HCT116 (cell line): Measurements from ENCODE around the gene TEAD3. TPM values are rescaled to one million over a fixed set of nuclear protein-coding genes. Genes with fewer than 3 reads are reported as not detected.

Source experiments
- ATAC-seq: fragments of 200-7000 bp; cut with Tn5 transposase; 2 replicates; pipeline ENCODE4 v1.9.1; 2020; ENCODE audit warnings: mild to moderate bottlenecking, moderate library complexity
- BruUV-seq: library from RNA; stranded (reverse); fragments of 400-500 nt; replicated peaks from 2 replicates; lab custom pipeline; 2021; lab: Mats Ljungman, UMichigan
- CTCF ChIA-PET: fragments of 300-600 bp; sonication (Branson Sonifier 250); formaldehyde crosslinking; loops from one replicate; lab custom pipeline; 2021; ENCODE audit warnings: antibody characterized with exemption; lab: Charles Lee
- POLR2A ChIA-PET: fragments of 300-600, 350-600 bp; sonication (Branson Sonifier 250); formaldehyde crosslinking; loops from one replicate; lab custom pipeline; 2021; ENCODE audit warnings: antibody characterized with exemption; lab: Charles Lee
- RAD21 ChIA-PET, 2 experiments: fragments of 300-600 bp; sonication (Branson Sonifier 250); formaldehyde crosslinking; loops; one replicate each; lab custom pipeline; 2023; ENCODE audit warnings: low total read pairs in 2 of 2; ENCODE audit not compliant: uncharacterized antibody in 2 of 2, unreplicated experiment in 2 of 2, low non-redundant PET in 1 of 2; lab: Charles Lee
- DNase-seq: peaks from one replicate; pipeline ENCODE4 v3.0.0-alpha.2; 2010; ENCODE audit warnings: low read depth, low spot score
- H2AFZ ChIP-seq: fragments of 200-600 bp; shearing (Covaris generic), sonication (generic); 2 replicates; pipeline ENCODE4 v1.6.1; 2017; ENCODE audit warnings: low read depth, mixed run types, mixed read lengths, antibody characterized with exemption, low read length; ENCODE audit not compliant: poor library complexity, severe bottlenecking
- H3K27ac ChIP-seq: 2 replicates; pipeline ENCODE4 v1.5.1; 2012; ENCODE audit warnings: low read depth, low read length
- H3K27me3 ChIP-seq: fragments of 200-600 bp; sonication (generic); 2 replicates; pipeline ENCODE4 v1.6.1; 2016; ENCODE audit warnings: mixed run types, low read length, mixed read lengths; ENCODE audit not compliant: insufficient read depth
- H3K36me3 ChIP-seq, 2 experiments: fragments of 200-500 bp in 1 of 2; fragments of 200-600 bp in 1 of 2; sonication (Bioruptor generic) in 1 of 2; sonication (generic) in 1 of 2; 2 replicates each; pipeline versions ENCODE4 v1.5.1 to v1.6.1; 2014 to 2016; ENCODE audit warnings: low read length in 2 of 2, inconsistent platforms in 1 of 2, mixed read lengths in 1 of 2, mixed run types in 1 of 2; ENCODE audit not compliant: insufficient read depth in 2 of 2, control insufficient read depth in 1 of 2
- H3K4me1 ChIP-seq, 2 experiments: fragments of 200-600 bp in 1 of 2; sonication (generic) in 1 of 2; 2 replicates each; pipeline versions ENCODE4 v1.5.1 to v1.6.1; 2012 to 2017; ENCODE audit warnings: low read length in 2 of 2, inconsistent platforms in 1 of 2, mild to moderate bottlenecking in 1 of 2, mixed read lengths in 1 of 2, mixed run types in 1 of 2, moderate library complexity in 1 of 2; ENCODE audit not compliant: insufficient read depth in 2 of 2, control insufficient read depth in 1 of 2
- H3K4me2 ChIP-seq: fragments of 200-600 bp; sonication (generic); 2 replicates; pipeline ENCODE4 v1.6.1; 2017; ENCODE audit warnings: mixed run types, low read length, mixed read lengths
- H3K4me3 ChIP-seq, 2 experiments: fragments of 200-600 bp in 1 of 2; sonication (generic) in 1 of 2; replicated peaks in 1 of 2; 2 replicates each; pipeline ENCODE4 v1.5.1; 2011 to 2016; ENCODE audit warnings: low read length in 2 of 2, control low read depth in 1 of 2, low read depth in 1 of 2, mild to moderate bottlenecking in 1 of 2, mixed read lengths in 1 of 2, mixed run types in 1 of 2
- H3K79me2 ChIP-seq: fragments of 200-600 bp; sonication (generic); 2 replicates; pipeline ENCODE4 v1.6.1; 2017; ENCODE audit warnings: mild to moderate bottlenecking, mixed run types, low read length, moderate library complexity, mixed read lengths; ENCODE audit not compliant: insufficient read depth
- H3K9ac ChIP-seq: fragments of 200-600 bp; sonication (generic); 2 replicates; pipeline ENCODE4 v1.6.1; 2016; ENCODE audit warnings: low read length, mixed read lengths
- H3K9me2 ChIP-seq: fragments of 200-600 bp; sonication (generic), shearing (Covaris generic); 2 replicates; pipeline ENCODE4 v1.6.1; 2017; ENCODE audit warnings: mixed run types, mild to moderate bottlenecking, moderate library complexity; ENCODE audit not compliant: insufficient read depth
- H3K9me3 ChIP-seq, 2 experiments: fragments of 200-500 bp in 1 of 2; fragments of 200-600 bp in 1 of 2; sonication (Bioruptor generic) in 1 of 2; sonication (generic) in 1 of 2; 2 replicates each; pipeline ENCODE4 v1.6.1; 2014 to 2017; ENCODE audit warnings: low read length in 2 of 2, mixed read lengths in 2 of 2, inconsistent platforms in 1 of 2, low read depth in 1 of 2, mild to moderate bottlenecking in 1 of 2, mixed run types in 1 of 2, moderate library complexity in 1 of 2; ENCODE audit not compliant: control insufficient read depth in 1 of 2, insufficient read depth in 1 of 2
- H4K20me1 ChIP-seq: fragments of 200-600 bp; sonication (generic), shearing (Covaris generic); 2 replicates; pipeline ENCODE4 v1.6.1; 2017; ENCODE audit warnings: mixed run types, mild to moderate bottlenecking, moderate library complexity; ENCODE audit not compliant: insufficient read depth
- ATF3 ChIP-seq: IDR thresholded peaks from 2 replicates; pipeline ENCODE4 v1.6.1; 2012
- CEBPB ChIP-seq: IDR thresholded peaks from 2 replicates; pipeline ENCODE4 v1.6.1; 2012; ENCODE audit warnings: low read depth
- CTCF ChIP-seq, 3 experiments: fragments of 200-600 bp in 1 of 3; sonication (generic) in 1 of 3; IDR thresholded peaks in 2 of 3; conservative IDR thresholded peaks in 1 of 3; 2 replicates each; pipeline ENCODE4 v1.5.1; 2012 to 2017; ENCODE audit warnings: low read depth in 2 of 3, low read length in 2 of 3, antibody characterized with exemption in 1 of 3, borderline replicate concordance in 1 of 3, control low read depth in 1 of 3, mild to moderate bottlenecking in 1 of 3, mixed read lengths in 1 of 3, mixed run types in 1 of 3, moderate library complexity in 1 of 3; ENCODE audit not compliant: insufficient read depth in 1 of 3
- ELF1 ChIP-seq: IDR thresholded peaks from 2 replicates; pipeline ENCODE4 v1.6.1; 2012; ENCODE audit warnings: low read depth, borderline replicate concordance
- EZH2phosphoT487 ChIP-seq: fragments of 200-600 bp; IDR thresholded peaks from 2 replicates; pipeline ENCODE4 v1.6.1; 2018; ENCODE audit warnings: antibody characterized with exemption, borderline replicate concordance
- FOSL1 ChIP-seq: IDR thresholded peaks from 2 replicates; pipeline ENCODE4 v1.6.1; 2012; ENCODE audit warnings: low read depth
- JUND ChIP-seq: IDR thresholded peaks from 2 replicates; pipeline ENCODE4 v1.6.1; 2012
- MAX ChIP-seq: IDR thresholded peaks from 2 replicates; pipeline ENCODE4 v1.6.1; 2012
- RAD21 ChIP-seq: IDR thresholded peaks from 2 replicates; pipeline ENCODE4 v1.6.1; 2012; ENCODE audit warnings: low read depth, mild to moderate bottlenecking
- REST ChIP-seq: IDR thresholded peaks from 2 replicates; pipeline ENCODE4 v1.6.1; 2012; ENCODE audit warnings: low read depth
- SRF ChIP-seq: IDR thresholded peaks from 2 replicates; pipeline ENCODE4 v1.6.1; 2012; ENCODE audit warnings: low read depth
- YY1 ChIP-seq: IDR thresholded peaks from 2 replicates; pipeline ENCODE4 v1.6.1; 2011; ENCODE audit warnings: low read length, low read depth, moderate library complexity, mild to moderate bottlenecking; ENCODE audit not compliant: insufficient replicate concordance; ENCODE audit errors: extremely low read depth
- intact Hi-C: fragments of 100-400 bp; cut with micrococcal nuclease; formaldehyde crosslinking; loops from 2 replicates; pipeline ENCODE4 v1.10.0; 2022
- total RNA-seq: library from RNA; stranded (reverse); gene quantifications from one replicate; pipeline ENCODE4 v1.2.1, GENCODE V29; 2021; ENCODE audit not compliant: unreplicated experiment

Gene TEAD3
- total RNA-seq, 1 experiment from 2014 or later, result 21.8 TPM

GRCh38 chr6:35449287-35449881 lies 47.5 kb downstream of the TEAD3 start:
- POLR2A ChIA-PET, result interaction anchor here (0.6 to 1.5 kb wide), 3 partner anchors 23 to 108 kb away, joined by 3 to 17 read pairs (median 4); partner anchors contain the start of gene PPARD
- H3K9me2 ChIP-seq, result no peaks in the 10 kb centered on the region
- no peak overlapping the region for H3K9ac ChIP-seq
- RAD21 ChIA-PET, result interaction anchor here (0.6 to 1.6 kb wide), 9 partner anchors 73 to 154 kb away, joined by 3 to 30 read pairs (median 4); partner anchors contain the start of genes PPARD (in 2 of the 2) and DEF6 (in 1 of the 2)
- peak overlapping the region; percentile 30 for H3K4me2 ChIP-seq
- H3K79me2 ChIP-seq, result no peaks in the 10 kb centered on the region
- no peaks in the 10 kb centered on the region for H4K20me1 ChIP-seq
- TF ChIP-seq CEBPB (no peak), CTCF (IDR thresholded peaks at IDR 0.05 in 2 of 3, conservative IDR thresholded peaks at IDR 0.05 in 1 of 3; ENCODE audit: borderline replicate concordance in 1 of 3, insufficient read depth in 1 of 3, low read depth in 2 of 3, low read length in 2 of 3) (peak; percentile 61 to 96 (median 66)), RAD21 (peak; percentile 98)
- peaks cover 13 to 28% of the 10 kb centered on the region in 2 experiments; a peak in 3 of 4 replicates for H3K4me1 ChIP-seq
- no TSS peak for BruUV-seq
- H3K4me3 ChIP-seq, result no peak overlapping the region
- no peaks in the 10 kb centered on the region for H3K36me3 ChIP-seq
- no peak overlapping the region for H3K27ac ChIP-seq
- CTCF ChIA-PET, result interaction anchor here (0.6 to 6.8 kb wide), 20 partner anchors 9 to 505 kb away, joined by 3 to 120 read pairs (median 4); partner anchors contain the start of genes DEF6 and PPARD
- peak overlapping the region; percentile 58 for H2AFZ ChIP-seq
- ATAC-seq (peak; percentile 68), DNase-seq (no peak)
- intact Hi-C loops, result loop anchor here (1.0 kb wide), 2 partner anchors 107 to 152 kb away; partner anchors contain the start of genes DEF6 and PPARD
- H3K27me3 ChIP-seq, result no peaks in the 10 kb centered on the region
- H3K9me3 ChIP-seq, result no peaks in the 10 kb centered on the region

- H2AFZ ChIP-seq, result no peak overlapping the region
- RAD21 ChIA-PET, result interaction anchor here in 1 of 2 experiments (1.6 kb wide), 1 partner anchor 106 kb away, joined by 22 read pairs; the partner anchor contains the start of gene PPARD
- intact Hi-C loops, result no loop called here
- TF ChIP-seq YY1 (no peak), ATF3 (no peak), FOSL1 (no peak), JUND (no peak), EZH2phosphoT487 (no peak), REST (no peak), MAX (no peak), ELF1 (no peak), SRF (no peak)
These were observed 48.7 kb downstream of the TEAD3 start for GRCh38 chr6:35448191-35448590.

More at GRCh38 chr6:35448191-35448590, 48.7 kb downstream of the TEAD3 start:
- no peaks in the 10 kb centered on the region for H3K27me3 ChIP-seq
- BruUV-seq, result no TSS peak
- DNase-seq (no peak), ATAC-seq (no peak)
- peaks cover 7 to 20% of the 10 kb centered on the region in 2 experiments; a peak in 3 of 4 replicates for H3K4me1 ChIP-seq
- no peak overlapping the region for H3K27ac ChIP-seq
- H3K36me3 ChIP-seq, result no peaks in the 10 kb centered on the region
- no peak overlapping the region for H3K9ac ChIP-seq
- ChIA-PET CTCF (interaction anchor here (1.8 to 6.8 kb wide), 4 partner anchors 102 to 151 kb away, joined by 4 to 120 read pairs (median 28); partner anchors contain the start of genes DEF6 and PPARD), POLR2A (interaction anchor here (0.9 to 1.5 kb wide), 2 partner anchors 24 to 107 kb away, joined by 3 to 4 read pairs; no protein-coding TSS in a partner anchor)
- no peaks in the 10 kb centered on the region for H3K79me2 ChIP-seq
- no peaks in the 10 kb centered on the region for H3K9me3 ChIP-seq
- H3K9me2 ChIP-seq, result no peaks in the 10 kb centered on the region
- no peaks in the 10 kb centered on the region for H4K20me1 ChIP-seq
- no peak overlapping the region for H3K4me3 ChIP-seq
- H3K4me2 ChIP-seq, result no peak overlapping the region
